SKM-1 treated with dmso at 0.1 percent for 144 hours (cell line): ENCODE measurements around the gene SMIM41.
"Not testable (repeated sequence)": the region's sequence is repeated elsewhere in the genome, so short reads cannot be mapped to it uniquely, and the experiment has no call there.

Experiments used
- DNase-seq: peaks from one replicate; lab custom pipeline; 2025; ENCODE audit not compliant: unreplicated experiment; lab: John Stamatoyannopoulos, UW

Gene SMIM41

GRCh38 chr12:52084491-52085231 lies 5.2 kb downstream of the SMIM41 start:
- DNase-seq, result no peak

- DNase-seq, result no peak
Measured at GRCh38 chr12:52085682-52086180, 6.2 kb downstream of the SMIM41 start.

GRCh38 chr12:52086366-52086765 lies 6.9 kb downstream of the SMIM41 start:
- DNase-seq, result no peak

- DNase-seq, result no peak
Measured at GRCh38 chr12:52086944-52087835, 7.7 kb downstream of the SMIM41 start.

GRCh38 chr12:52087961-52088820 lies 8.7 kb downstream of the SMIM41 start:
- DNase-seq, result no peak

- no peak for DNase-seq
Measured at GRCh38 chr12:52089491-52089890, 10.0 kb downstream of the SMIM41 start.

- DNase-seq, result no peak
Measured at GRCh38 chr12:52090291-52090690, 10.8 kb downstream of the SMIM41 start.

- DNase-seq, result no peak
Measured at GRCh38 chr12:52091061-52091460, 11.6 kb downstream of the SMIM41 start.

- no peak for DNase-seq
Measured at GRCh38 chr12:52091869-52092268, 12.4 kb downstream of the SMIM41 start.

GRCh38 chr12:52093346-52093745 lies 13.8 kb downstream of the SMIM41 start:
- DNase-seq, result no peak

- no peak for DNase-seq
Measured at GRCh38 chr12:52096332-52097044, 17.0 kb downstream of the SMIM41 start.

GRCh38 chr12:52097045-52097666 lies 17.7 kb downstream of the SMIM41 start:
- no peak for DNase-seq

GRCh38 chr12:52104431-52105089 lies 25.1 kb downstream of the SMIM41 start:
- not testable (repeated sequence) for DNase-seq

GRCh38 chr12:52116222-52117125 lies 37.0 kb downstream of the SMIM41 start:
- not testable (repeated sequence) for DNase-seq

GRCh38 chr12:52117806-52118475 lies 38.4 kb downstream of the SMIM41 start:
- not testable (repeated sequence) for DNase-seq

GRCh38 chr12:52119398-52120254 lies 40.1 kb downstream of the SMIM41 start:
- peak; percentile 1 for DNase-seq
